ENCODE measurements around the gene YTHDC1.

DNA sequence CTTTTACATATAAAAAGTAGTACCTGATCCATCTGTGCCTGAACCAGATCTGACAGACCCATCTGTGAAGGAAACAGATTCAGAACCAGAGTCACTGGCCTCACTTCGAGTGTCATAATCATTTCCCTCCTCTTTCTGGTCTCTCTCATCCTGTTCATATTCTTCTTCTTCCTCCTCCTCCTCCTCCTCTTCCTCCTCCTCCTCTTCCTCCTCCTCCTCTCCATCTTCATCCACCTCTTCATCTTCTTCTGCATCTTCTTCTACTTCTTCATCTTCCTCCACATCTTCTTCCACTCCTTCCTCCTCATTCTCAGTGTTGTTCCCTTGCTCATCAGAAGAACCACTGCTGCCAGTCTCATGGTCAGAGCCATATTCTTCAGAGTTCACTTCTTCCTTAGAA is 12.9 kb downstream of the YTHDC1 start:
- no peak for TF ChIP-seq EP300 (IDR thresholded peaks at IDR 0.05; ENCODE audit: borderline replicate concordance in 1 of 2, low read depth in 2 of 2, low read length in 2 of 2)
- TF ChIP-seq RAD21 (IDR thresholded peaks at IDR 0.05 in 1 of 2, conservative IDR thresholded peaks at IDR 0.05 in 1 of 2; ENCODE audit: low read depth in 2 of 2, low read length in 2 of 2), result no peak
- TF ChIP-seq SRF (IDR thresholded peaks at IDR 0.05; ENCODE audit: low read depth, low read length), result no peak
- TF ChIP-seq E2F6 (IDR thresholded peaks at IDR 0.05), result no peak
- TF ChIP-seq ZNF274 (IDR thresholded peaks at IDR 0.05; ENCODE audit: borderline replicate concordance, extremely low read depth, low read length), result no peak
- no peak for TF ChIP-seq POLR2AphosphoS5 (IDR thresholded peaks at IDR 0.05; ENCODE audit: low read depth, low read length)
- TF ChIP-seq MAFK (IDR thresholded peaks at IDR 0.05; ENCODE audit: low read depth, low read length), result no peak
- no peak for TF ChIP-seq CTCF (IDR thresholded peaks at IDR 0.05; ENCODE audit: control extremely low read depth in 1 of 3, insufficient read depth in 1 of 3, low read depth in 1 of 3, low read length in 3 of 3)
- TF ChIP-seq POLR2A (IDR thresholded peaks at IDR 0.05; ENCODE audit: control extremely low read depth in 1 of 2, low read depth in 2 of 2, low read length in 2 of 2), result no peak
- TF ChIP-seq PHF8 (conservative IDR thresholded peaks at IDR 0.05; ENCODE audit: low read depth, low read length), result no peak
- TF ChIP-seq GABPA (IDR thresholded peaks at IDR 0.05; ENCODE audit: borderline replicate concordance, insufficient read depth, low read length), result no peak
- no peak for TF ChIP-seq RFX5 (IDR thresholded peaks at IDR 0.05; ENCODE audit: borderline replicate concordance, low read depth, low read length)

All from H1 (cell line).